Effector CD8-positive, alpha-beta T cell (primary cell): ENCODE measurements around the gene NAT16.
"Not testable (repeated sequence)": the region's sequence is repeated elsewhere in the genome, so short reads cannot be mapped to it uniquely, and the experiment has no call there.

Experiments used
- DNase-seq: peaks from one replicate; lab custom pipeline; 2025; lab: John Stamatoyannopoulos, UW
- total RNA-seq, 4 experiments: gene quantifications; one replicate each; lab custom pipeline; 2026; lab: John Stamatoyannopoulos, UW

Gene NAT16
- total RNA-seq: 0 to 0.18 (median 0) reads per million in 4 experiments

GRCh38 chr7:101180130-101180755, at the start of gene NAT16:
Gene NAT16 (minus strand): TSS chr7:101180293. CDS start chr7:101174807, 5,486 bp downstream.
- no peak for DNase-seq

- DNase-seq: no peak
Observed at GRCh38 chr7:101226721-101227120, 46.6 kb upstream of the NAT16 start.

- no peak for DNase-seq
Observed at GRCh38 chr7:101225650-101226049, 45.6 kb upstream of the NAT16 start.

- no peak for DNase-seq
Observed at GRCh38 chr7:101223528-101223927, 43.4 kb upstream of the NAT16 start.

- DNase-seq: no peak
Observed at GRCh38 chr7:101222275-101222830, 42.3 kb upstream of the NAT16 start.

GRCh38 chr7:101220295-101220694, 40.2 kb upstream of the NAT16 start:
- DNase-seq: no peak

GRCh38 chr7:101218236-101219125, 38.4 kb upstream of the NAT16 start:
- DNase-seq: no peak

GRCh38 chr7:101217388-101218235, 37.5 kb upstream of the NAT16 start, which contains the start of the genes PLOD3 and ZNHIT1:
Gene PLOD3 (minus strand): TSS chr7:101217581. CDS start chr7:101217274, 307 bp downstream.
Gene ZNHIT1 (plus strand): TSS chr7:101218165. CDS start chr7:101218196, 31 bp downstream.
- DNase-seq: peak; percentile 96

- no peak for DNase-seq
Observed at GRCh38 chr7:101216860-101217387, 36.8 kb upstream of the NAT16 start.

GRCh38 chr7:101216001-101216859, 36.1 kb upstream of the NAT16 start:
- DNase-seq: no peak

- DNase-seq: no peak
Observed at GRCh38 chr7:101212014-101212413, 31.9 kb upstream of the NAT16 start.

- no peak for DNase-seq
Observed at GRCh38 chr7:101211501-101211900, 31.4 kb upstream of the NAT16 start.

- no peak for DNase-seq
Observed at GRCh38 chr7:101210143-101210542, 30.1 kb upstream of the NAT16 start.

GRCh38 chr7:101208794-101209193, 28.7 kb upstream of the NAT16 start:
- DNase-seq: no peak

- DNase-seq: no peak
Observed at GRCh38 chr7:101207459-101207858, 27.4 kb upstream of the NAT16 start.

GRCh38 chr7:101206665-101207042, 26.6 kb upstream of the NAT16 start:
- DNase-seq: no peak

GRCh38 chr7:101205901-101206664, 26.0 kb upstream of the NAT16 start:
- DNase-seq: no peak

- DNase-seq: not testable (repeated sequence)
Observed at GRCh38 chr7:101203740-101204738, 23.9 kb upstream of the NAT16 start.

GRCh38 chr7:101202603-101202918, 22.5 kb upstream of the NAT16 start:
- no peak for DNase-seq
